GM19463 (cell line): ENCODE data around the gene OGDH.
A peak's percentile ranks its signal among the peaks of the same experiment; 100 is the strongest.
"Not testable (repeated sequence)": the region's sequence is repeated elsewhere in the genome, so short reads cannot be mapped to it uniquely, and the experiment has no call there.

Source experiments
- ATAC-seq: cut with Tn5 transposase; IDR thresholded peaks from one replicate; pipeline ENCODE4 v1.9.1; 2021; ENCODE audit warnings: mild to moderate bottlenecking, moderate library complexity; ENCODE audit not compliant: unreplicated experiment

OGDH gene

DNA sequence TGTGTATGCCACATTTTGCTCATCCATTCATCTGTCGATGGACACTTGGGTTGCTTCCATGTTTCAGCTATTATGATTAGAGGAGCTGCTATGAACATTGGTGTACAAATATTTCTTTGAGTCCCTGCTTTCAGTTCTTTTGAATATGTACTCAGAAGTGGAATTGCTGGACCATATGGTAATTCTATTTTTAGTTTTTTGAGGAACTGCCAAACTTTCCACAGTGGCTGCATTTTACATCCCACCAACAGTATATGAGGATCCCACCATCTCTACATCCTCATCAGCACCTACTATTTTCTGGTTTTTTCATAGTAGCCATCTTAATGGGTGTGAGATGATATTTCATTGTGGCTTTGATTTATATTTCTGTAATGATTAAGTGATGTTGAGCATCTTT is 97.5 kb downstream of the OGDH start:
- ATAC-seq = no peak

- ATAC-seq = no peak
Observed at GRCh38 chr7:44705434-44705833, 99.0 kb downstream of the OGDH start.

- ATAC-seq = no peak
Observed at GRCh38 chr7:44706788-44707557, 100.5 kb downstream of the OGDH start.

- no peak for ATAC-seq
Observed at GRCh38 chr7:44707558-44708230, 101.3 kb downstream of the OGDH start.

DNA sequence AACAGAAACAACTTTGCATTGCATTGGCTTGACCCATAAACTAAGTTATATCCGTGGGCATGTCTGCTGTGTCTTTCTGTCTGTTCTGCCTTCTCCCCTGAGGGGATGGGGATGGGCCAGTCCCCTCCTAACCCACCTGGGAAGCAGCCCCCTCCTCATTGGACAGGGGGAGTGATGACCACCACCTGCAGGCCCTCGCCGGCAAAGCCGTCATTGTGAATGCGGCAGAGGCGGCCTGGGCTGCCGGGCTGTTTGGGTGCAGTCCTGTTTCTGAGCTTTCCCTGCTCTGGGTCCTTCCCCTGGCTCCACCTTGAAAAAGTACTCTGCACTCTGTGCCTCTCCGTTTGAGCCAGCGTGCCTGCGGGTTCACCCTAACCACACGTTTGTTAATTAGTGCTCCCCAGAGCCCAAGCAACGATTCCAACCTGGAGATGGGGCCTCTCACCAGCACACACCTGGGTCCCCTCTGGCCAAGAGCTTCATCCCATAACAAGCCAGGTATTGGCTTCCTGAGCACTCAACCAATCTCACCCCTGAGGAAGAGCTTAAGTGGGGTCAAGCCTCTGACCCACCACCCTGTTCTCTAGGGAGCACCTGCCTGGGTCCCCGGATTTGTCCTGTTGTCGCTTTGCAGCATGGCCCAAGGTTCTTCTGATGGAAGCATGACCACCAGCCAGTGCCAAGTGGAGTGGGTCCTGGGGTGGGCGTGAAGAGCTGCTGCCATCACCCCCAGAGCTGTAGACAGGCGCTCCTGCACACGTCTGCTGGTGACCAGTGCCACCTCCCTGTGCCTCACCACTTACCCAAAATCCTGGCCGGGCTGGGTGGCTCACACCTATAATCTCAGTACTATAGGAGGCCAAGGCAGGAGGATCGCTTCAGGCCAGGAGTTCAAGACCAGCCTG is 102.8 kb downstream of the OGDH start:
- ATAC-seq = no peak

GRCh38 chr7:44709945-44710596 is 103.6 kb downstream of the OGDH start:
- ATAC-seq = no peak

DNA sequence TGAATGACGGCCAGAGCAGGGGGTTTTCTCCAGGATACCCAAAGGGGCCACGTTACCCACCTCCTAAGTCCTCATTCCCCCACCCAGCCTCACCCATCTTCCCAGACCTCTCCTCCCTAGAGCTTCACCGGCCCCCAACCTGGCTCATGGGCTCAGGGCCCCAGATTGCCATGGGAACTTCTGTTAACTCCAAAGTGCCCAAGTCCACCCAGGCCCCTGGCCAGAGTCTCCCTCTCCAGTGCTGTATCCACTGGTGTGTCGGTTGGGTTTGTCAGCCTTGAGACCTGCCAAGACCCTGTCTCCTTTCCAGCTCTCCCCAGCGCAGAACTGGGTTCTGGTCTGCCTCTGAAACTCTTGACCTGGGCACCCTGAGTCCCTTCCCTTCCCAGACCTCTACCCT is 105.1 kb downstream of the OGDH start:
- ATAC-seq = no peak

DNA sequence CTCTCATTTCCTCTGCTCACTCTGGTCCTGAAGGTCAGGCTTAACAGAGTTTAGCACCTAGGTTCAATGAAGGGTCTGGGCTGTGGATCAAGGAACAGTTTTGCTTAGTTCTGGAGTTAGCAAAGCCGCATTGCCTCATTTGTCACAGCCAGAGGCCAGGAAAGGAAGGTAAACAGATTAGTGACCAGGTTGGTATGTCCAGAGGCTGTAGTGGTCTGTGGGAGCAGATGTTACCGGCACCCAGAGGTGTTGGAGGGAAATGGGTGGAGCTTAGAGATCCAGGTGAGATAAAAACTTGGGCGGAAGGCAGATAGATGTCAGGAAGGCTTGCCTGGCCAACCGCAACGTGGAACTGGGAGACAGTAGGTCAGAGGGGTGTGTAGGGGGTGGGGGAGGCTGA is 105.6 kb downstream of the OGDH start:
- ATAC-seq = no peak

- no peak for ATAC-seq
Observed at GRCh38 chr7:44713141-44713540, 106.7 kb downstream of the OGDH start.

DNA sequence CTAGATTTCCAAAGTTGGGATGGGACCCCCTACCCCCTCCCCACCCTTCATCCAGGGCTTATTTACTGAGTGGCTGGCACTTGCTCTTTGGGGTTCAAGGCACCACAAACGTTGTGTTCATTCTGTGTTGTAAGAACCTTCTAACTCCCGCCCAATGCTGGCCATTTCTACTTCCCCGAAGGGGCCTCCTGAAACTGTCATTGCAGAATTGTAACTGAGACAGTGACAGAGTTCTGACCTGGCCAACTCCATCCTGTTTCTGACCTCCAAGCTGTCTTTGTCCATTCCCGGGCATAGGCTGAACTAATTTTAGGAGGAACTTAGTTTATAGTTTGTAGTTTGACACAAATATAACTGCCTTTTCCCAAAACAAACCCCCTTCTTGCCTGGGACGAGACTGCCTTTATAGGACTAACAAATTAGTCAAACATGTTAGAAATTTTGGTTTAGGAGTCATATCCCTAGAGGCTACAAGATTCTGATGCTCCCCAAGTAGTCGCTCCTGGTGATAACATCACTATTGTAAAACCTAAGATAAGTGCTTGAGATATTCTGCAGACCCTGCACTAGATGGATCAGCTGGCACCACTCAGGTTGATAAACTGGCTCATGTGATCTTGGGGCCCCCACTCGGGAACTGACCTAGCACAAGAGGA is 107.4 kb downstream of the OGDH start:
- no peak for ATAC-seq

DNA sequence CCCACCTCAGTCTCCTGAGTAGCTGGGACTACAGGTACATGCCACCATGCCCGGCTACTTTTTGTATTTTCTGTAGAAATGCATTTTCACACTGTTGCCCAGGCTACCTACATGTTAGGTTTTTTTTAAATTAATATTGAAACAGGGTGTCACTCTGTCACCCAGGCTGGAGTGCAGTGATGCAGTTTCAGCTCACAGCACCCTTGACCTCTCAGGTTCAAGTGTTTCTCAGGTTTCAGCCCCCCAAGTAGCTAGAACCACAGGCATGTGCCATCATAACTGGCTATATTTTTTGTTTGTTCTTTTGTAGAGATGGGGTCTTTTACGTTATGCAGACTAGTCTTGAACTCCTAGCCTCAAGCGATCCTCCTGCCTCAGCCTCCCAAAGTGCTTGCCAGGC is 109.8 kb downstream of the OGDH start:
- ATAC-seq = no peak

DNA sequence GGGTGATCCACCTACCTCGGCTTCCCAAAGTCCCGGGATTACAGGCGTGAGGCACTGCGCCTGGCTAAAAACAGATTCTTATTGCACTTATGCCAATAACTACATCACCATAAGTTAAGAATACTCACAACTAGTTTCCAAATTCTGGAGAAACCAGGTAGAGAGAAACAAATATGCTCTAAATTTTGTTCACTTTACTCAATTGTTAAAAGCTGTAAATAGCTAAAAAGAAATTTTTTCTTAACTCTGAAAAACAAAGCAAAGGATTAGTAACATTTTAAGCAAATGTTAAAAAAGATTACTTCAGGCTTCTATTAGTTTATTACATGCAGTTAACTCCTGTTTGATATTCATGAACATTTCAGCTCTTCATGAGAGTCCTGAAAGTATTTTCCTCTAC is 113.9 kb downstream of the OGDH start:
- no peak for ATAC-seq

GRCh38 chr7:44724276-44724675 is 117.8 kb downstream of the OGDH start:
- no peak for ATAC-seq

- ATAC-seq = not testable (repeated sequence)
Observed at GRCh38 chr7:44726250-44726649, 119.8 kb downstream of the OGDH start.

DNA sequence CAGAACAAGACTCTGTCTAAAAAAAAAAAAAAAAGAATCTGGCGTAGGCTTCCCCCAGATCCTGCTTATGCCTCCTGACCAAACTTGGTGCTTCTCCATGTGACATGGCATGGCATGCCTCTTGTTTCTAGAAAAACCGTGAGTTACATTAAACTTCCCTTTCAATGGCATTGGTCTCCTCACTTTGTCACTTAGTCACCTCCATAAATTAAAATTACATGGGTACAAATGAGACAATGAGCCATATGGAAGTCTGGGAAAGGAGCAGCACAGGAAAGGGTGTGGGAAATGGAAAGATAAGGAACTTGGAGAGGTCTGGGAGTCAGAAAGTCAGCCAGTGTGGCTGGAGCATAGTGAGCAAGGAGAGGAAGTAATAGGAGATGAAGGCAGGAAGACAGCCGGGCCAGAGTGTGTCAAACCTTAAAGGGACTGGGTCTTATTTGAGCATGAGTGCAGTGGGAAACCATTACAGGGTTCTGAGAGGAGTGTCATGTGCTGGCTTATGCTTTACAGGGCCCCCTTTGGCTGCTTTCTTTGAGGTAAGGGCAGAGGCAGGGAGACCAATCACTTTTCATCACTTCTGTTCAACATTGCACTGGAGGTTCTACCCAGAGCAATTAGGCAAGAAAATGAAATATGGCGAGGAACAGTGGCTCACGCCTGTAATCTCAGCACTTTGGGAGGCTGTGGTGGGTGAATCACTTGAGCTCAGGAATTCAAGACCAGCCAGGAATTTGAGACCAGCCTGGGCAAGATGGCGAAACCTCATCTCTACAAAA is 120.9 kb downstream of the OGDH start:
- ATAC-seq = no peak

GRCh38 chr7:44727937-44728262 is 121.5 kb downstream of the OGDH start:
- ATAC-seq = no peak

GRCh38 chr7:44729949-44730590 is 123.6 kb downstream of the OGDH start:
- peak; percentile 60 for ATAC-seq

GRCh38 chr7:44732971-44733370 is 126.5 kb downstream of the OGDH start:
- not testable (repeated sequence) for ATAC-seq

- ATAC-seq = no peak
Observed at GRCh38 chr7:44733708-44734481, 127.5 kb downstream of the OGDH start.
